Neural cell (in vitro differentiated cells): ENCODE results near the gene ZNF415.

ENCODE experiments used
- EP300 ChIP-seq: fragments of 450-650 bp; conservative IDR thresholded peaks from 2 replicates; pipeline ENCODE4 v1.6.1; 2014; ENCODE audit warnings: antibody characterized with exemption, mild to moderate bottlenecking, moderate library complexity; ENCODE audit not compliant: poor library complexity, severe bottlenecking
- EZH2 ChIP-seq: fragments of 200-600, 300-800 bp; shearing (Covaris generic), sonication (generic); IDR thresholded peaks from 2 replicates; pipeline ENCODE4 v1.6.1; 2014; ENCODE audit warnings: antibody characterized with exemption, low read length, borderline replicate concordance, mild to moderate bottlenecking; ENCODE audit not compliant: insufficient read depth, poor library complexity, severe bottlenecking
- MXI1 ChIP-seq: fragments of 450-650 bp; conservative IDR thresholded peaks from 2 replicates; pipeline ENCODE4 v1.6.1; 2014; ENCODE audit warnings: antibody characterized with exemption, mild to moderate bottlenecking; ENCODE audit not compliant: poor library complexity, severe bottlenecking
- POLR2AphosphoS5 ChIP-seq: IDR thresholded peaks from 2 replicates; pipeline ENCODE4 v1.6.1; 2012
- SMC3 ChIP-seq: fragments of 450-650 bp; conservative IDR thresholded peaks from 2 replicates; pipeline ENCODE4 v1.6.1; 2014; ENCODE audit warnings: antibody characterized with exemption, mild to moderate bottlenecking, moderate library complexity; ENCODE audit not compliant: poor library complexity
- TAF1 ChIP-seq: IDR thresholded peaks from 2 replicates; pipeline ENCODE4 v1.6.1; 2012; ENCODE audit warnings: low read depth
- TF ChIP-seq, protein P1 (sequence below): fragments of 450-650 bp; IDR thresholded peaks from 2 replicates; pipeline ENCODE4 v1.5.1; 2014; ENCODE audit warnings: antibody characterized with exemption, mild to moderate bottlenecking, moderate library complexity; ENCODE audit not compliant: poor library complexity, severe bottlenecking

DNA sequence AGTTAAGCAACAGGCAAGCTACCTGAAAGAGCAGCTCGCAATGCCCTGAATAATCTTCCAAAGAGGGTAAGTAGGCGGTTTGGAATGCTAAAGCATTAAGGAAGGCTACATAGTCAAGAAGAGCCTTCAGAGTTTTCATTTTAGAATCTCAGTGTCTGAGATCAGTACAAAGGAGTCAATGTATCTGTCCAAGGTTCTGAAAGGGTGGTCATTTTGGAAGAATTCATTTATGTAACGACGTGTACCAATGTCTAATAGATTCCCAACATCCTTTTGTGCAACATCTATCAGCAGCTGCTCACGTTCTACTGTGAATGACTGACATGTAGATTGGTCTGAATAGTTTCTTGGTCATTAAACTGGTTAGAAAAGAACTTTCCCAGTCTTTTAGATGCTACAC lies 45.3 kb upstream of the ZNF415 start:
- TF ChIP-seq, protein P1, sequence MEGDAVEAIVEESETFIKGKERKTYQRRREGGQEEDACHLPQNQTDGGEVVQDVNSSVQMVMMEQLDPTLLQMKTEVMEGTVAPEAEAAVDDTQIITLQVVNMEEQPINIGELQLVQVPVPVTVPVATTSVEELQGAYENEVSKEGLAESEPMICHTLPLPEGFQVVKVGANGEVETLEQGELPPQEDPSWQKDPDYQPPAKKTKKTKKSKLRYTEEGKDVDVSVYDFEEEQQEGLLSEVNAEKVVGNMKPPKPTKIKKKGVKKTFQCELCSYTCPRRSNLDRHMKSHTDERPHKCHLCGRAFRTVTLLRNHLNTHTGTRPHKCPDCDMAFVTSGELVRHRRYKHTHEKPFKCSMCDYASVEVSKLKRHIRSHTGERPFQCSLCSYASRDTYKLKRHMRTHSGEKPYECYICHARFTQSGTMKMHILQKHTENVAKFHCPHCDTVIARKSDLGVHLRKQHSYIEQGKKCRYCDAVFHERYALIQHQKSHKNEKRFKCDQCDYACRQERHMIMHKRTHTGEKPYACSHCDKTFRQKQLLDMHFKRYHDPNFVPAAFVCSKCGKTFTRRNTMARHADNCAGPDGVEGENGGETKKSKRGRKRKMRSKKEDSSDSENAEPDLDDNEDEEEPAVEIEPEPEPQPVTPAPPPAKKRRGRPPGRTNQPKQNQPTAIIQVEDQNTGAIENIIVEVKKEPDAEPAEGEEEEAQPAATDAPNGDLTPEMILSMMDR = no peak
- TF ChIP-seq EZH2 (no peak), MXI1 (no peak), SMC3 (no peak), POLR2AphosphoS5 (no peak), TAF1 (no peak), EP300 (no peak)
